GM21825 (cell line): ENCODE results near the gene COQ5.

Experiments used
- ATAC-seq: cut with Tn5 transposase; IDR thresholded peaks from one replicate; pipeline ENCODE4 v1.9.1; 2021; ENCODE audit warnings: mild to moderate bottlenecking, moderate library complexity; ENCODE audit not compliant: unreplicated experiment

The COQ5 gene

GRCh38 chr12:120485961-120486881 lies 42.7 kb downstream of the COQ5 start:
- ATAC-seq = no peak

GRCh38 chr12:120483621-120484020 lies 45.3 kb downstream of the COQ5 start:
- no peak for ATAC-seq

- no peak for ATAC-seq
Measured at GRCh38 chr12:120481022-120481767, 47.8 kb downstream of the COQ5 start.

GRCh38 chr12:120480211-120480610 lies 48.7 kb downstream of the COQ5 start:
- ATAC-seq = no peak

- ATAC-seq = no peak
Measured at GRCh38 chr12:120479458-120479857, 49.5 kb downstream of the COQ5 start.

GRCh38 chr12:120475643-120476042 lies 53.3 kb downstream of the COQ5 start:
- ATAC-seq = no peak

GRCh38 chr12:120474616-120474960 lies 54.4 kb downstream of the COQ5 start:
- ATAC-seq = no peak

- no peak for ATAC-seq
Measured at GRCh38 chr12:120473807-120474615, 54.9 kb downstream of the COQ5 start.

- ATAC-seq = no peak
Measured at GRCh38 chr12:120472521-120472920, 56.4 kb downstream of the COQ5 start.

- no peak for ATAC-seq
Measured at GRCh38 chr12:120470150-120470784, 58.7 kb downstream of the COQ5 start.

- ATAC-seq = peak; percentile 86
Measured at GRCh38 chr12:120469450-120470149, 59.4 kb downstream of the COQ5 start, which contains the start of gene SRSF9. Gene SRSF9, minus strand, starts transcription at chr12:120469748. Its CDS starts 139 bp downstream, at chr12:120469609.

GRCh38 chr12:120468821-120469449 lies 60.0 kb downstream of the COQ5 start:
- ATAC-seq = peak; percentile 16

- no peak for ATAC-seq
Measured at GRCh38 chr12:120468325-120468820, 60.6 kb downstream of the COQ5 start.

- no peak for ATAC-seq
Measured at GRCh38 chr12:120467439-120467838, 61.5 kb downstream of the COQ5 start.

GRCh38 chr12:120466560-120467315 lies 62.2 kb downstream of the COQ5 start:
- no peak for ATAC-seq

- ATAC-seq = no peak
Measured at GRCh38 chr12:120465756-120466155, 63.2 kb downstream of the COQ5 start.

- no peak for ATAC-seq
Measured at GRCh38 chr12:120463712-120464111, 65.2 kb downstream of the COQ5 start.

- ATAC-seq = no peak
Measured at GRCh38 chr12:120462099-120462640, 66.8 kb downstream of the COQ5 start.
